ENCODE results near the gene TTLL1.

DNA sequence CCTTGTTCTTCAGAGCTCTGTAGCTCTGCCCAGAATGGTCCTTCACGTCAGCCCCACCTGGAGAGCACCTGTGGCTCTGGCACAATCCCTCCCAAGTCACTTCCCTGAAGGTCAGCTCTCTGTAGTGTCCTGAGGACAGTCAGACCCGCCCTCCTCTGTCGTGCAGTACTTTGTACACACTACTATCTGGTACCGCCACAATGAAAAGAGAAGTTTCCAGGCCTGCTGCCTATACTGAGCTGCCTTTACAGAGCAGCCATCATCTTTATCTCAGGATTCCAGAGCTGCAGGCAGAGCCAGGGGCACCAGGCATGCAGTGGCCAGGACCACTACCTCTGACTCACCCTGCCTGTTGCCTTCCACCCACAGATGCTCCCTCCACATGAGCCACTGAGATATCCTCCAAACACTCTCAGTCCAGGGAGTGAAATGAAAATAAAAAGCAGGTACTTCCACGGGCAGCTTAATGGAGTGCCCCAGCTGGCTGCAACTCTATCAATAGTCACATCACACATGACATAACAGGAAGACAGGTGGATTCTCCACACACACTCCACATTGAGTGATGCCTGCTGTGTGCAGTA is 81.6 kb downstream of the TTLL1 start:
- TF ChIP-seq CTCF (IDR thresholded peaks at IDR 0.05) (no peak), POLR2A (IDR thresholded peaks at IDR 0.05) (no peak), POLR2AphosphoS5 (IDR thresholded peaks at IDR 0.05; ENCODE audit: insufficient read depth in 1 of 2, low read depth in 1 of 2) (no peak)

Data from vagina (tissue), 2 donors.